Measurements from ENCODE around the gene GCA. TPM values are rescaled to one million over a fixed set of nuclear protein-coding genes. Genes with fewer than 3 reads are reported as not detected.

GCA gene
- total RNA-seq, 3 donors from 2014 or later = 14.1 to 32.8 (median 29.1) TPM

DNA sequence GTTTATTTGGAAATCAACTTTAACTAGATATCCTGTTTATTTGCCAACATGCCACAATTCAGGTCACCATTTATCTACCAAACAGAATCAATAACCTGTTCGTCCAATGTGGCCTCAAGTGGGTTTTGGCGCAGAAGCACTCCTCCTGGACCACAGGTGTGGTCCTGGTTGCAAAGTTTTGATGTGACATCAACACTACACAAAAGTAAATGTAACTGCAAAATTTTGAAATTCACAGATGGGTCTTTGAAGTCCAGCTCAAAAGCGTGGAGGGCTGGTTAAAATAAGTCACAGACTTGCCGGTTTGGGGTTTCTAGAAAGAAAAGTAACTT lies 474 bp upstream of the GCA start:
- TF ChIP-seq, protein P1, sequence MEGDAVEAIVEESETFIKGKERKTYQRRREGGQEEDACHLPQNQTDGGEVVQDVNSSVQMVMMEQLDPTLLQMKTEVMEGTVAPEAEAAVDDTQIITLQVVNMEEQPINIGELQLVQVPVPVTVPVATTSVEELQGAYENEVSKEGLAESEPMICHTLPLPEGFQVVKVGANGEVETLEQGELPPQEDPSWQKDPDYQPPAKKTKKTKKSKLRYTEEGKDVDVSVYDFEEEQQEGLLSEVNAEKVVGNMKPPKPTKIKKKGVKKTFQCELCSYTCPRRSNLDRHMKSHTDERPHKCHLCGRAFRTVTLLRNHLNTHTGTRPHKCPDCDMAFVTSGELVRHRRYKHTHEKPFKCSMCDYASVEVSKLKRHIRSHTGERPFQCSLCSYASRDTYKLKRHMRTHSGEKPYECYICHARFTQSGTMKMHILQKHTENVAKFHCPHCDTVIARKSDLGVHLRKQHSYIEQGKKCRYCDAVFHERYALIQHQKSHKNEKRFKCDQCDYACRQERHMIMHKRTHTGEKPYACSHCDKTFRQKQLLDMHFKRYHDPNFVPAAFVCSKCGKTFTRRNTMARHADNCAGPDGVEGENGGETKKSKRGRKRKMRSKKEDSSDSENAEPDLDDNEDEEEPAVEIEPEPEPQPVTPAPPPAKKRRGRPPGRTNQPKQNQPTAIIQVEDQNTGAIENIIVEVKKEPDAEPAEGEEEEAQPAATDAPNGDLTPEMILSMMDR (IDR thresholded peaks at IDR 0.05) = no peak
- intact Hi-C loops (cut with DNase I, micrococcal nuclease) = no loop called here
- no peak overlapping the region for H3K4me3 ChIP-seq
- H3K4me1 ChIP-seq (ENCODE audit: low read depth) = no peaks in the 10 kb centered on the region
- ATAC-seq (no peak), DNase-seq (no peak)
- H3K36me3 ChIP-seq (ENCODE audit: low read depth) = no peaks in the 10 kb centered on the region
- no peaks in the 10 kb centered on the region for H3K9me3 ChIP-seq

DNA sequence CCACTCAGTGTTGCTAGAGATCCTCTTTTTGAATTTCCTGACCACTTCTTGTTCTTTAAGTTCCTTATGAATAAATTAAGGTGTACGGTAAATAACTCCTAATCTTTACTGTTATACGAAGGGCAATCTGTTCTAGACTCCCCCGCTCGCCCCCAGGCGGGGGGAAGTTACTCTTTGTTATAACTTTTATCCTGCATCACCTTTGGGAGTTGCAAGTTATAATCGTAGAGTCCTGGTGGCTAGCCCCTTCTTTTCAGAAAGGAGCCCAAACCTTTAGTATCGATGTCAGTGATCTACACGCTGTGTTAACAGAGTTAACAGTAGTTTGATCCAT lies 652 bp downstream of the GCA start:
- ATAC-seq (no peak), DNase-seq (no peak)
- Histone ChIP-seq H3K4me1 (ENCODE audit: low read depth) (no peaks in the 10 kb centered on the region), H3K36me3 (ENCODE audit: low read depth) (no peaks in the 10 kb centered on the region), H3K9me3 (no peaks in the 10 kb centered on the region), H3K4me3 (peak overlapping the region; percentile 56)
- intact Hi-C loops (cut with DNase I, micrococcal nuclease) = no loop called here
- TF ChIP-seq, protein P1 (IDR thresholded peaks at IDR 0.05) = no peak

DNA sequence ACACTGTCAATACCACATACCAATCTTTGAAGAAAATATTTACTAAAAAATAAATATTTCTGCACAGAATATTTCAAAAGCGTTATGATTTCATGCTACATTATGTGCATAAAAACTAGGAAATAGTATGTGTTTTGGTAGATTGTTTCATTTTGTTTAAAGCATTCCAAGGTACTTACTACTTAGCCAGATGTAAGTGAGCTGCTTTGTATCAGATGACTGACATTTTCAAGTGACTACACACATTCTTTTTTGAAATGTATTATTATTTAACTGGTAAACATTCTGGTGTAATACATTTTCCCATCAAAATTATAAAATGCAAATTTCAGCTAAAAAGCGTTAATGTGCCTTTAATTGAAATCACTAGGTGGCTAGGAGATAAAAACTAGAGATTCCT lies 21.5 kb downstream of the GCA start:
- Histone ChIP-seq H3K4me1 (ENCODE audit: low read depth) (no peaks in the 10 kb centered on the region), H3K9me3 (no peaks in the 10 kb centered on the region), H3K4me3 (no peak overlapping the region), H3K36me3 (ENCODE audit: low read depth) (no peaks in the 10 kb centered on the region)
- TF ChIP-seq, protein P1 (IDR thresholded peaks at IDR 0.05) = no peak
- no peak for DNase-seq
- ATAC-seq = no peak
- intact Hi-C loops (cut with DNase I, micrococcal nuclease) = no loop called here

DNA sequence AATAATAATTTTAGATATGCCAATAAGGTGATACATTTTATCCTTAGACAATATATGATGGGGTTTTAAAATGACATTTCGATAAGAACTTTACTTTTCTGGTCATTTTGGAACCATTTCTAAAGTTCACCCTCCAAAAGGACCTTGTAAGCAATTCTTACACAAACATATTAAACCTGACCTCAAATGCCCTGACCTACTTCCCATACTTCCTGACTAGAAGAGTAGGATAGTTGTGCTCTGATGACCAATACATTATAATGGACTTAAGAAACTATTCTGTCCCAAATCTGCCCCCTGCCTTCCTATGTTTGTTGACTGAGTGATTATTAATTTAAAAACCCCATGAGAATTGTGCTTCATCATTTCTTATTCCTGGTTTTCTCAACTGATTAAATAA lies 24.6 kb downstream of the GCA start:
- intact Hi-C loops (cut with DNase I, micrococcal nuclease) = no loop called here
- Histone ChIP-seq H3K9me3 (no peaks in the 10 kb centered on the region), H3K36me3 (ENCODE audit: low read depth) (no peaks in the 10 kb centered on the region), H3K4me3 (no peak overlapping the region), H3K4me1 (ENCODE audit: low read depth) (no peaks in the 10 kb centered on the region)
- TF ChIP-seq, protein P1 (IDR thresholded peaks at IDR 0.05) = no peak
- DNase-seq (no peak), ATAC-seq (no peak)

DNA sequence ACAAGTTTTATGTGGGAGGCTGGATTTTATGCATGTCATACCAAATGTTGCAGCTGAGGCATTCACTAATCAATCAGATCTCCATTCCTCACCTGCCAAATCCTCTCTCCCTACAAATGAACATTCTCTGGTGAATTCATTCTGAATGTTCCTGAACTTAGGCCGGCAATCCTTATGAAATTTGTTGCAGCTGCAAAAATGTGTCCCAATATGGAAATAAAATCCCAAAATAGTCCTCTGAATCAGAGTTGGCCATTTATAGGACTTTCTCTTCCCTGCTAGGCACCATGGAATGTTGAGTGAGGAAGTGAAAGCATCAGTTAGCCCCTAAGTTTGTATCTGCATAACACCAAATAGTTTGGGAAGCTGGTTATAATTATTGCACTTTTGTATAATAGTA lies 25.6 kb downstream of the GCA start:
- H3K4me1 ChIP-seq (ENCODE audit: low read depth) = no peaks in the 10 kb centered on the region
- no peaks in the 10 kb centered on the region for H3K9me3 ChIP-seq
- H3K36me3 ChIP-seq (ENCODE audit: low read depth) = no peaks in the 10 kb centered on the region
- intact Hi-C loops (cut with DNase I, micrococcal nuclease) = no loop called here
- TF ChIP-seq, protein P1 (IDR thresholded peaks at IDR 0.05) = no peak
- ATAC-seq = no peak
- H3K4me3 ChIP-seq = no peak overlapping the region
- no peak for DNase-seq

DNA sequence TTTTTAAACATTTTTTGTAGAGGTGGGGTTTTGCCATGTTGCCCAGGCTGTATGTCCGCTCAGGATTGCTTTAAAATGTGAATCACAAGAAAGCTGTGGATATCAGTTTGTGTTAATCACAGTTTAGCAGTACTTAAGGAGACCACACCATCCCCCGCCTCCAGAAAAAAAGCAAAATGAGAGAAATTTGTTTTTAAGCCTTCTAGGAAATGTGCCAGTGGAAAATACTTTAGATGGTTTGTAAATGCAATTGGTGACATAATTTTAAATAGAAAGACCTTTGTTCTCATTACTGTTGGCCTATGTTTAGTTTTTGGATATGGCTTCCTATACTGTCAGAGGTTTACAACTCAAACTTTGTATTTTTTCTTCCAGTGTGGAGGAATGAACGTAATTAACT lies 27.0 kb downstream of the GCA start:
- Histone ChIP-seq H3K4me1 (ENCODE audit: low read depth) (no peaks in the 10 kb centered on the region), H3K36me3 (ENCODE audit: low read depth) (no peaks in the 10 kb centered on the region), H3K4me3 (no peak overlapping the region), H3K9me3 (no peaks in the 10 kb centered on the region)
- intact Hi-C loops (cut with DNase I, micrococcal nuclease) = no loop called here
- ATAC-seq = no peak
- no peak for DNase-seq
- TF ChIP-seq, protein P1 (IDR thresholded peaks at IDR 0.05) = no peak

All from mucosa of descending colon (tissue), 3 donors.